HG03442 (cell line): ENCODE measurements around the gene UNC79.
"Not testable (repeated sequence)": the region's sequence is repeated elsewhere in the genome, so short reads cannot be mapped to it uniquely, and the experiment has no call there.

Experiments
- ATAC-seq: cut with Tn5 transposase; IDR thresholded peaks from one replicate; pipeline ENCODE4 v1.9.1; 2021; ENCODE audit warnings: mild to moderate bottlenecking, moderate library complexity; ENCODE audit not compliant: unreplicated experiment

Gene UNC79

DNA sequence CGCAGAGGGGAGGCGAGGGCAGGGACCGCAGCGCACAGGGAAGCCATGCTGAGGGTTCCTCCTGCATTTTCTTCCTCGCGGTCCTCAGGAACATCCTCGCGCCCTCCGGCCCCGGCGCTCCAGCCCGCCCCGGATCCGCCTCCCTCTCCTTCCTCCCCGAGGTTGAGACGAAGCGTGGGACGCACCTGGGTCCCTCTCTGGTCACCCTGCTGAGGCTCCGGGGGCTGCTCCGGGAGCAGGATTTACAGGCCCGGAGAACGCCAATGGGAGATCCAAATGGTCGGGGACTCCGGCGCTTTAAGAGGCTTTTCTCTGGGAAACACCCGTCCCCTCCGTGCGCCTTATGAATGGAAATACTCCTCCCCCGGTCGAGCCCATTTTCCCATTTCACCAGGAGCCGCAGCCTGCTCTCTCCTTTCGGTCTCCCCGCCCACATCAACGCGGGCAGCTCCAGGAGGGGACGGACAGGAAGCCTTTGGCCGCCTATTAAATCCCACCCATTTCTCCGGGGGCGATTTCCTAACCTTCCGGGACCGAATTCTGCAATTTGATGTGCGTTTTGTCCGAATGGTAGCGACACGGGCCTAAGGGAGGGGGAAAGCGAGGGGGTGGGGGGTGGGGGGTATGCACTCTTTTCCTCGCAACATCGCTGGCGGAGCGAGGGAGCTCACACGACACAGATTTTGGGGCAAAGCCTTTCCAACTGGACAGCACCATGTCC is at the start of gene UNC79:
UNC79 (plus strand) TSS at position 625 of the 721 bp plus-strand sequence; CDS start at position 716, 91 bp downstream.
- ATAC-seq: no peak

DNA sequence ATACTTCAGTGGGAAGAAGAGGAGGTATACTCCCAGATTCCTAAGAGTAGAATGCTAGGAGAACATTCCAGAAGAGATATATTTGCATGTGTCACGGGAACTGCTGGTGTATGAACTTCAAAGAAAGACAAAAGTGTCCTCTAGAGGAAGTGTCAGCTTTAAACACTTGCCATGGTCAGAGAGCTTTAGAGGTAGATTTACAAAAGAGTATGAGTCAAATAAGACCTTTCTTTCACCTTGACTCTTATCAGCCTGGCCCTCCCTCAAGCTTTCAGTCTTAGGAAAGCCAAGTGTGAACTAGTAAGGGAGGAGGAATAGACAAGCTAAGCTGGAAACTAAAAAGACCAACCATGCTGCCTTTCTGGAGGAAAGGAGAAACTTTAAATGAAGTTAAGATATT is 49.1 kb upstream of the UNC79 start:
- ATAC-seq: peak; percentile 77

DNA sequence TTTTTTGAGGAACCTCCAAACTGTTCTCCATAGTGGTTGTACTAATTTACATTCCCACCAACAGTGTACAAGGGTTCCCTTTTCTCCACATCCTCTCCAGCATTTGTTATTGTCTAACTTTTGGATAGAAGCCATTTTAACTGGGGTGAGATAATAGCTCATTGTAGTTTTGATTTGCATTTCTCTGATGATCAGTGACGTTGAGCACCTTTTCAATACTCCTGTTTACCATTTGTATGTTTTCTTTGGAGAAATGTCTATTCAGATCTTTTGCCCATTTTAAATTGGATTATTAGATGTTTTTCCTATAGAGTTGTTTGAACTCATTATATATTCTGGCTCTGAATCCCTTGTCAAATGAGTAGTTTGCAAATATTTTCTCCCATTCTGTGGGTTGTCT is 46.5 kb upstream of the UNC79 start:
- ATAC-seq: not testable (repeated sequence)

DNA sequence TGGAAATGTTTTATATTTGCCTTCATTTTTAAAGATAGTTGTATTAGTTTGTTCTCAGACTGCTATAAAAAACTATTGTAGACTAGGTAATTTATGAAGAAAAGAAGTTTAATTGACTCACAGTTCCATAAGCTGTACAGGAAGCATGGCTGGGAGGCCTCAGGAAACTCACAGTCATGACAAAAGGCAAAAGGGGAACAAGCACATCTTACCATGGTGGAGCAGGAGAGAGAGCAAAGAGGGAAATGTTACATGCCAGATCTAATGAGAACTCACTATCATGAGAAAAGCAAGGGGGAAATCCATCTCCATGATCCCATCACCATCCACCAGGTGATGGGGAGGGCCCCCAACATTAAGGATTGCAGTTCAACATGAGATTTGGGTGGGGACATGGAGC is 35.5 kb upstream of the UNC79 start:
- no peak for ATAC-seq

DNA sequence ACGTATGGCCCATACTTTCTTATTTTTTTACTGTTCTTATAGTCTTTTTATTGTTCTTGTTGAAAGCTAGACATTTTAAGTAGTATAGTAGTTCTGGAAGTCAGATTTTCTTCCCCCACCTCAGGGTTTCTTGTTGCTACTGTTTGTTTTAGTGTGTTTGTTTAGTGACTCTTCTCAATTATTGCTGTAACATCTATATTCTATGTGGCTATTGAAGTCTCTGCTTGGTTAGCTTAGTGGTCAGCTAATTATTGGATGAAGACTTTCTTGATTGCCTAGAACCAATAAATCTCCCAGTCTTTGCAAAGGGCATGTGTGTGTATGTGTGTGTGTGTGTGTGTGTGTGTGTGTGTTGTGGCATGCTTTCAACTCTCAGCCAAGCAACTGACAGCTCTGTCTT is 34.3 kb upstream of the UNC79 start:
- no peak for ATAC-seq

GRCh38 chr14:93398491-93398890 is 32.2 kb upstream of the UNC79 start:
- no peak for ATAC-seq

DNA sequence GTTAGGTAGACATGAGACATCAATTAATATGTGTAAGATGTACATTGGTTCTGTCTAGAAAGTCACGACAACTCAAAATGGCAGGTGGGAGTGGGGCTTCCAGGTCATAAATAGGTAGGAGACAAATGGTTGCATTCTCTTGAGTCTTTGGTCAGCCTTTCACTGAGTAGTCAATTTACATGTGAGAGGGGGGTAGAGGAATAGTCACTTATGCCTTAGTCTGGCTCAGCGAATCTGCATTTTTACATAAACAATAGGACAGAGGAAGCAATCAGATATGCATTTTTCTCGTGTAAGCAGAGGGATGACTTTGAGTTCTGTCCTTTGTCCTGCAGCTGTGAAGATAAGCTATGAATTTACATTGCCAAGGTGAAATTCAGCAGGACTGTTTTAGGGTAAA is 27.8 kb upstream of the UNC79 start:
- ATAC-seq: no peak

- no peak for ATAC-seq
Measured at GRCh38 chr14:93410021-93410420, 20.7 kb upstream of the UNC79 start.

GRCh38 chr14:93410893-93411292 is 19.8 kb upstream of the UNC79 start:
- no peak for ATAC-seq

- ATAC-seq: not testable (repeated sequence)
Measured at GRCh38 chr14:93425136-93425535, 5.6 kb upstream of the UNC79 start.

DNA sequence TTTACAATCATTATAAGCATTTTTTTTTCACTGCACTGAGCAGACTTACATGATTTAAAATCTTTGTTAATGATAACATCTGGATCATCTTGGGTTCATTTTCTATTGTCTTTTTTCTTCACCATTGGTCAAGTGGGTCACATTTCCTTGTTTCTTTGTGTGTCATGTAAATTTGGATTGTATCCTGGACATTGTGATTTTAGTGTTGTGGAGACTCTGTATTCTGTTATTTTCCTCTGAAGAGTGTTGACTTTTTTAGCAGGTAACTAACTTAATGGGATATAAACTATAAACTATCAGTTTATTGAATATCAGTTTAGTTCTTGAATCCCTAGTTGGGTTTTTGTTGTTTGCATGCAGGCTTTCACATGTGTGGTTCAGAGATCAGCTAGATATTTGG is 4.0 kb upstream of the UNC79 start:
- no peak for ATAC-seq

- no peak for ATAC-seq
Measured at GRCh38 chr14:93431036-93431670, 414 bp downstream of the UNC79 start.

- ATAC-seq: no peak
Measured at GRCh38 chr14:93454224-93454623, 23.5 kb downstream of the UNC79 start.

GRCh38 chr14:93456356-93456755 is 25.6 kb downstream of the UNC79 start:
- ATAC-seq: no peak

DNA sequence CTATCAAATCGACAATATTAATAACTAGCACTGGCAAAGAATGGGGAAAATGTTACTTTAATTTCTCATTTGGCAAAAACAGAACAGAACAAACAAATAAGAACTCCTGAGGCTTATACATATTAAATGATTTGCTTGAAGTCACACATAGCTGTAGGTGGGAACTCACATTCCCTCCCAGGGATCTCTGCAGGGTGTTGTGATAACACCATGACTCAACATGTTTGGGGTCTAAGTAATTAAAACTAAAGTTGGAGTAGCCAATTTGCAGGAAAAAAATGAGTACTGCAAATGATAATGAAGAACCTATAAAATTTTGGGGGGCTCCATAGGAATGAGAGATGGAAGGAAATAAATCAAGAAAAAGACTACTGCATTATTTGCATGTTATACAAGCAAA is 27.5 kb downstream of the UNC79 start:
- ATAC-seq: no peak

GRCh38 chr14:93462479-93462878 is 31.7 kb downstream of the UNC79 start:
- ATAC-seq: no peak

- ATAC-seq: no peak
Measured at GRCh38 chr14:93464271-93464670, 33.5 kb downstream of the UNC79 start.

DNA sequence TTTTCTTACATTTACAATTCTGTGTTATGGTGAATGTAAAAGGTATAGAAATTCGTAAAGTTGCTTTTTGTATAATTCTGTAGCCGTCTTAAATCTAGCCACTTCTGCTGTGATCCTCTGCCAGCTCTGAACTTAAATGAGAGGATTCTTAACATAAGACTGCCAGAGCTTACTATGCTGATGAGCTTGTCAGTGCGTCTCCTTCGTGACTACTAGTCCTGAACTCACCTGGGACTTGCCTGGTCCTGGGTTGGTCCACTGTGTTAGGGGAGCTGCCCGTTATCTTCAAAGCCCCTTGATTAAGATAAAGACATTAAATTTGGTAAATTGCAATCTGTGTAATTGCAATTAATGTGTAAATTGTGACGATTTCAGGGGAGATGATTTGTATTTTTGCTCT is 44.7 kb downstream of the UNC79 start:
- no peak for ATAC-seq

DNA sequence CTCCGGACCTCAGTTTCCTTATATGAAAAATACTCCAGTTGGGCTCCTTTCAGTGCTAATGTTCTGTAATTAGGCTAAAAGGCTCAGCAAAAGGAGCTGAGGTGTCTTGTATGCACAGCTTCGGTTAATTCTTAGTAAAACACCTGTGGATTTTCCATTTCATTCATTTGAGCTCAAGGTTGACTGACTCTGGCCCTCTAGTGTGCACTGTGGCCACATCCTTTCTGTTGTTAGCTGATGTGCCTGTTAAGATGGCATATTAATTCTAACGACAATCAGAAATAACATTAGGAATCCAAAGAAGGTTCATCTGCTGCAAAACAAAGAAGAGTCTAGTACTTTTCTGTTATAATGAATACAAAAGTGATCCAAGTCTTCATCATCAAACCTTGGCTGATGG is 45.6 kb downstream of the UNC79 start:
- ATAC-seq: no peak

GRCh38 chr14:93479074-93479473 is 48.3 kb downstream of the UNC79 start:
- ATAC-seq: not testable (repeated sequence)

- no peak for ATAC-seq
Measured at GRCh38 chr14:93480867-93481266, 50.1 kb downstream of the UNC79 start.

DNA sequence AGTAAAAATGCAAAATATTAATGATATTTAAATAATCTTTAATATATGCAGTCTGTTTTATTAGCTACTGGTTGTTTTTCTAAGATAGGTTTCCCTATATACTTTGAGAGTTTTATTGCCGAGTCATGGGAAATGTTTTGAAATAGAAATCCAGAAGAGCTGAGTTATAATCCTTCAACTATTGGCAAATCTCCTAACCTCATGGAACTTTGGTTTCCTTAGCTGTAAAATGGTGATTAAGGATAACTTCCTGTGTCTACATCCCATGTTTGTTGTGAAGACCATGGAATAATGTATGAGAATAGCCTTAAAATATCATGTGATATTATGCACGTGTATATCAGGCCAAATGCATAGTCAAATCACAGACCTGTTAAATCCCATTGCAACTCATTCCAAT is 51.0 kb downstream of the UNC79 start:
- ATAC-seq: no peak

GRCh38 chr14:93490001-93490400 is 59.3 kb downstream of the UNC79 start:
- ATAC-seq: no peak
